Effector memory CD8-positive, alpha-beta T cell (primary cell): Measurements from ENCODE around the gene DISP3.

Experiments used
- ATAC-seq: fragments of 150-1000 bp; cut with Tn5 transposase; replicated peaks from 2 replicates; pipeline ENCODE4 v1.10.0; 2021; ENCODE audit warnings: mild to moderate bottlenecking, moderate library complexity
- DNase-seq, 3 experiments: peaks; one replicate each; pipeline ENCODE4 v3.0.0; 2021
- H3K27ac Mint-ChIP-seq, 2 donors: one replicate each; pipeline ENCODE4 v1.8.0; 2022; ENCODE audit warnings: mild to moderate bottlenecking in 2 of 2, mixed read lengths in 2 of 2, moderate library complexity in 2 of 2
- H3K27me3 Mint-ChIP-seq, 2 donors: one replicate each; pipeline ENCODE4 v1.8.0; 2022; ENCODE audit warnings: mixed read lengths in 2 of 2
- H3K36me3 Mint-ChIP-seq: one replicate; pipeline ENCODE4 v1.8.0; 2022; ENCODE audit warnings: mild to moderate bottlenecking, moderate library complexity, mixed read lengths; ENCODE audit not compliant: insufficient read depth
- H3K4me1 Mint-ChIP-seq, 2 donors: one replicate each; pipeline ENCODE4 v1.8.0; 2022; ENCODE audit warnings: low read depth in 2 of 2, mixed read lengths in 2 of 2
- H3K4me3 Mint-ChIP-seq, 2 donors: one replicate each; pipeline ENCODE4 v1.8.0; 2022; ENCODE audit warnings: mild to moderate bottlenecking in 2 of 2, mixed read lengths in 2 of 2, moderate library complexity in 2 of 2
- H3K9me3 Mint-ChIP-seq, 2 donors: one replicate each; pipeline ENCODE4 v1.8.0; 2022; ENCODE audit warnings: mixed read lengths in 2 of 2

The DISP3 gene

DNA sequence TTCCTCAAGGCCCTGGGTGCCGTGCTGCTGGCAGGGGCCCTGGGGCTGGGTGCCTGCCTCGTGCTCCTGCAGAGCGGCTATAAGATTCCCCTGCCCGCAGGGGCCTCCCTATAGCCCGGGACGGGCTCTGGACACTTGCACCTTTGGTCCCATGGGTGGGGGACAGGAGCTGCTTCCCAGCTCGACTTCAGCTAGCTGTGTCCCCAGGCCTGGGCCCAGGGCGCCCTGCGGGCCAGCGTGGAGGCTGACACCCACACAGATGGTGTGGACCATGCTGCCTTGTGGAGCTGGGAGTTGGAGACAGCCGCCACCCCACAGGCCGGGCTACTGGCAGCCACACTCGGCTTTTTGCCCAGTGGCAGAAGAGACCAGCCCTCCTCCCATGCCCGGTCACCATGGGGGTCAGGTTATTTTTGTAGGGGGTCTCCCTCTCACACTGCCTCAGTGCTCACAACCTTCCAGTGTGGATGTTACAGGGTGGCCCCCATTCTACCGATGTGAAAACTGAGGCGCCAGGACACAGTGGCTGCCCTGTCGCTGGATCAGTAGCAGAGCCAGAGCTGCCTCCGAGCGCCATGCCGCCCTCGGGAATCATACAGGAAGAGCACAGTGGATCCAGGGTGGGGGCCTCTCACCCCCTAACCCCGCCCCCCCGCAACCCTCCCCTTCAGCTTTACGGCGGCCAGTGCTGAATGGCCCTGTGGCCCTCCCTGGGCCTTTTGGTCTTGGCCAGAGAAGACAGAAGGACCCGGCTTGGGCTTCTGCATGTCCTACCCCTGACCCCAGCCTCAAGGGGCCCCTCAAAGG lies 57.8 kb downstream of the DISP3 start:
- Mint-ChIP-seq H3K36me3 (no peaks in the 10 kb centered on the region), H3K4me1 (no peaks in the 10 kb centered on the region), H3K27ac (no peak overlapping the region), H3K9me3 (no peaks in the 10 kb centered on the region), H3K4me3 (no peak overlapping the region), H3K27me3 (peaks cover 0 to 61% of the 10 kb centered on the region in 2 donors)
- ATAC-seq = no peak
- DNase-seq = no peak

- DNase-seq = no peak
- no peak for ATAC-seq
- no peak overlapping the region for H3K27ac Mint-ChIP-seq
Observed at GRCh38 chr1:11537380-11537764, 58.4 kb downstream of the DISP3 start.

GRCh38 chr1:11537854-11538591 lies 59.1 kb downstream of the DISP3 start:
- DNase-seq = no peak
- no peak for ATAC-seq
- Mint-ChIP-seq H3K9me3 (no peaks in the 10 kb centered on the region), H3K36me3 (no peaks in the 10 kb centered on the region), H3K4me1 (no peaks in the 10 kb centered on the region), H3K27ac (no peak overlapping the region), H3K4me3 (no peak overlapping the region), H3K27me3 (peaks cover 5 to 69% of the 10 kb centered on the region in 2 donors)

More at GRCh38 chr1:11537380-11537764, 58.4 kb downstream of the DISP3 start:
- H3K4me1 Mint-ChIP-seq = no peaks in the 10 kb centered on the region
- H3K36me3 Mint-ChIP-seq = no peaks in the 10 kb centered on the region
- peaks cover 2 to 63% of the 10 kb centered on the region in 2 donors for H3K27me3 Mint-ChIP-seq
- no peaks in the 10 kb centered on the region for H3K9me3 Mint-ChIP-seq
- H3K4me3 Mint-ChIP-seq = no peak overlapping the region

DNA sequence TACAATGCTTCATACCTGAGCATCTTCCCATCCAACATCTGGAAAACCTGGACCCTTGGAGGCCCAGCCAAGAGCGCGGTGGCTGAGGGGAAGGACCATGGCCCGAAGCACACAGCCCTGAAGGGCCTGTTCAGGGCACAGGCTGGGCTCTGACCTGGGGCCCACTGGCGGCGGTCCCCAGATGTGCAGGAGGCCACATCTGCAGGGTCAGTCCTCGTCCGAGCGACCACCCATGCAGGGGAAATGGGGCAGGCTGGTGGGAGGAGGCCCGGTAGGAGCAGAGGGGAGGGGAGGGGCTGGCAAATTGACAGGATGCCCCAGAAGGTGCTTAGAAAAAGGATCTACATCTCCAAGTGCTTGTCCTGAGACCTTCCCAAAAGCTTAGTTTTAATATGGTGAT lies 59.9 kb downstream of the DISP3 start:
- Mint-ChIP-seq H3K27me3 (peaks cover 5 to 75% of the 10 kb centered on the region in 2 donors), H3K4me3 (no peak overlapping the region), H3K27ac (no peak overlapping the region), H3K36me3 (no peaks in the 10 kb centered on the region), H3K9me3 (no peaks in the 10 kb centered on the region), H3K4me1 (no peaks in the 10 kb centered on the region)
- no peak for DNase-seq
- no peak for ATAC-seq

GRCh38 chr1:11539850-11540772 lies 61.2 kb downstream of the DISP3 start:
- H3K36me3 Mint-ChIP-seq = no peaks in the 10 kb centered on the region
- peaks cover 12 to 81% of the 10 kb centered on the region in 2 donors for H3K27me3 Mint-ChIP-seq
- H3K9me3 Mint-ChIP-seq = no peaks in the 10 kb centered on the region
- no peaks in the 10 kb centered on the region for H3K4me1 Mint-ChIP-seq
- DNase-seq (no peak), ATAC-seq (no peak)
- H3K4me3 Mint-ChIP-seq = no peak overlapping the region
- no peak overlapping the region for H3K27ac Mint-ChIP-seq

GRCh38 chr1:11540773-11541160 lies 61.8 kb downstream of the DISP3 start:
- Mint-ChIP-seq H3K4me1 (no peaks in the 10 kb centered on the region), H3K27ac (no peak overlapping the region), H3K9me3 (no peaks in the 10 kb centered on the region), H3K27me3 (peaks cover 19 to 80% of the 10 kb centered on the region in 2 donors), H3K4me3 (no peak overlapping the region), H3K36me3 (no peaks in the 10 kb centered on the region)
- DNase-seq (no peak), ATAC-seq (no peak)

- no peak for ATAC-seq
- peaks cover 22 to 80% of the 10 kb centered on the region in 2 donors for H3K27me3 Mint-ChIP-seq
- no peak overlapping the region for H3K27ac Mint-ChIP-seq
- no peaks in the 10 kb centered on the region for H3K4me1 Mint-ChIP-seq
- H3K9me3 Mint-ChIP-seq = no peaks in the 10 kb centered on the region
- no peak overlapping the region for H3K4me3 Mint-ChIP-seq
- no peak for DNase-seq
- no peaks in the 10 kb centered on the region for H3K36me3 Mint-ChIP-seq
Observed at GRCh38 chr1:11541236-11541635, 62.3 kb downstream of the DISP3 start.

- ATAC-seq (no peak), DNase-seq (no peak)
- Mint-ChIP-seq H3K27ac (no peak overlapping the region), H3K36me3 (no peaks in the 10 kb centered on the region), H3K27me3 (peaks cover 25 to 78% of the 10 kb centered on the region in 2 donors), H3K9me3 (no peaks in the 10 kb centered on the region), H3K4me3 (no peak overlapping the region), H3K4me1 (no peaks in the 10 kb centered on the region)
Observed at GRCh38 chr1:11541956-11542355, 63.0 kb downstream of the DISP3 start.

- Mint-ChIP-seq H3K27me3 (peaks cover 34 to 72% of the 10 kb centered on the region in 2 donors), H3K9me3 (no peaks in the 10 kb centered on the region), H3K36me3 (no peaks in the 10 kb centered on the region), H3K4me3 (no peak overlapping the region), H3K4me1 (no peaks in the 10 kb centered on the region), H3K27ac (no peak overlapping the region)
- ATAC-seq (no peak), DNase-seq (no peak)
Observed at GRCh38 chr1:11543392-11543791, 64.4 kb downstream of the DISP3 start.

- DNase-seq = no peak
Observed at GRCh38 chr1:11543796-11544195, 64.8 kb downstream of the DISP3 start.

DNA sequence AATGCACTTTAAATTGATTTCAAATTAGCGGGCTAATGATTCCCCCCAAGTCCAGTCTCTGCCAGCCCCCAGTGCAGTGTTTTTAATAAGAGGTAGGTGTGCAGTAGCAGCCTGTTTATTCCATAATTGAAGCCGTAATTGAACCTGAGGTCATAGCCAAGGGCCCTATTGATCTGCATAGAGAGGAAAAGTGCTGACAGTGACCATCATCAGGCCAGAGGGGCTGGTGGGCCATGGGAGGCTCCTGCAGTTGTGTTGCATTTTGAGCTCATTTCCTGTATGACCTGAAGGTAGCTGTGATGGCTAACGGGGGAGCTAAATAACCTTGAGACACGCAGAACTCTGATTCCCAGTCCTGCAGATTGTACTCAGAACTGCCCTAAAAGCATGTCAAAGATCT lies 67.5 kb downstream of the DISP3 start:
- Mint-ChIP-seq H3K36me3 (no peaks in the 10 kb centered on the region), H3K4me1 (no peaks in the 10 kb centered on the region), H3K27ac (no peak overlapping the region), H3K9me3 (peaks cover 0 to 4% of the 10 kb centered on the region in 2 donors), H3K27me3 (peaks cover 57 to 64% of the 10 kb centered on the region in 2 donors), H3K4me3 (no peak overlapping the region)
- no peak for DNase-seq
- no peak for ATAC-seq

More at GRCh38 chr1:11543796-11544195, 64.8 kb downstream of the DISP3 start:
- H3K9me3 Mint-ChIP-seq = no peaks in the 10 kb centered on the region
- peaks cover 38 to 72% of the 10 kb centered on the region in 2 donors for H3K27me3 Mint-ChIP-seq
- H3K27ac Mint-ChIP-seq = no peak overlapping the region
- H3K4me1 Mint-ChIP-seq = no peaks in the 10 kb centered on the region
- ATAC-seq = no peak
- H3K36me3 Mint-ChIP-seq = no peaks in the 10 kb centered on the region
- no peak overlapping the region for H3K4me3 Mint-ChIP-seq

DNA sequence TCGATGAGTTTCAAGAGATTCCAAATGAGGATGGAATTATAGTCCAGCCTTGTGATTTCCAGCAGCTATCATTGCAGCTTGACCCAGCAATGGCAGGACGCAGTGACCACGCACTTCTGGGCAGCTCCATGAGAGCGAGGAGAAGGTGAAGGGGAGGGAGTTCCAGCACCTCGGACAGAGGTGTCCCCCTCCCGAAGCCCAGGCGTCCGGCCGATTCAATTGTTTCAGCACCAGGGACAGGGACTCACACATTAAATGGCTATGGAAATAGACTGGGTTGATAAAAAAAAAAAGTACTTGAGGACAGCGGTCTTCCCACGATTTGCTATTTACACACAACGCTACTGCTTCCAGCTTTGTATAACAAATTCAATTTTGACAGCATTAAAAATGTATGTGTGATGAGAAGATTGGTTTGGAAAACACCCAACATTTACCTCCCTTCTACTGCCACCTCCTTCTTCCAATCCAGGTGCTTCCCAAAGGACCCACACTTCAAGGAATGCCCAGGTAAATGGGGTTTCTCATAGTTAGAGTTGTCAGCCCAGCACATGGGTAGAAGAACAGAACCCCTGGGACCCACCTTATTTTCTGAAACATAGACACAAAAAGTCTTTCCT lies 71.8 kb downstream of the DISP3 start:
- Mint-ChIP-seq H3K36me3 (no peaks in the 10 kb centered on the region), H3K9me3 (peaks cover 0 to 9% of the 10 kb centered on the region in 2 donors), H3K27me3 (peaks cover 64 to 74% of the 10 kb centered on the region in 2 donors), H3K4me1 (no peaks in the 10 kb centered on the region), H3K27ac (no peak overlapping the region), H3K4me3 (no peak overlapping the region)
- DNase-seq (no peak), ATAC-seq (no peak)

DNA sequence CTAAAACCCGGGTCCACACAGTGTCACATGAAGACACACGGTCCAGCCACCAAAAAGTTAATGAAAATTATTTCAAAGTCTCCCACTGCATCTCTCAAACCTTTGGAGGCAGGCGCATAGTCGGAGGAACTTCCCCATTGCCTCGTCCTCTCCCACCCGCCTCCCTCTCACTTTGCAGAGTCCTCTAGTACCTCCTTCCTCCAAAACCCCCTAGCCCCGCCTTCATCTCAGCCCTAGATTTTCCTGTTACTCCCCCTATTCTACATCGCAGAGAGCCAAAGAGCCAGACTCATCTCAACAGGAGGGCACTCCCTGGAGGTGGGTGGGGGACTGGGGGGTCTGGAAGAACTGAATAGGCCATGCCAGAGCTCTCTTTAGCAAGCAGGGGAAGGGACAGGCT lies 79.3 kb downstream of the DISP3 start:
- peaks cover 74 to 90% of the 10 kb centered on the region in 2 donors for H3K27me3 Mint-ChIP-seq
- ATAC-seq = no peak

More for the DNA sequence above, 79.3 kb downstream of the DISP3 start:
- no peak overlapping the region for H3K4me3 Mint-ChIP-seq
- H3K36me3 Mint-ChIP-seq = no peaks in the 10 kb centered on the region
- DNase-seq = no peak
- H3K4me1 Mint-ChIP-seq = no peaks in the 10 kb centered on the region
- no peak overlapping the region for H3K27ac Mint-ChIP-seq
- H3K9me3 Mint-ChIP-seq = no peaks in the 10 kb centered on the region
